PC-3 (cell line): ENCODE data around the gene MAGI1. TPM values are rescaled to one million over a fixed set of nuclear protein-coding genes. Genes with fewer than 3 reads are reported as not detected.

Experiments
- ATAC-seq: fragments of 200-7000 bp; cut with Tn5 transposase; 2 replicates; pipeline ENCODE4 v1.9.1; 2020; ENCODE audit warnings: mild to moderate bottlenecking, moderate library complexity
- BruUV-seq: library from RNA; stranded (reverse); fragments of 400-500 nt; replicated peaks from 2 replicates; lab custom pipeline; 2021; lab: Mats Ljungman, UMichigan
- CTCF ChIA-PET: fragments of 300-600 bp; sonication (Branson Sonifier 250); formaldehyde crosslinking; loops from one replicate; lab custom pipeline; 2022; ENCODE audit warnings: antibody characterized with exemption; lab: Charles Lee
- POLR2A ChIA-PET: fragments of 300-600 bp; sonication (Branson Sonifier 250); formaldehyde crosslinking; loops from one replicate; lab custom pipeline; 2022; ENCODE audit warnings: antibody characterized with exemption; ENCODE audit not compliant: unreplicated experiment; lab: Charles Lee
- DNase-seq: peaks from one replicate; pipeline ENCODE4 v3.0.0-alpha.2; 2015
- H2AFZ ChIP-seq: fragments of 300-600 bp; sonication (generic); 2 replicates; pipeline ENCODE4 v1.6.0; 2016; ENCODE audit warnings: antibody characterized with exemption, low read length
- H3F3A ChIP-seq: fragments of 300-600 bp; sonication (generic); one replicate; pipeline ENCODE4 v1.6.0; 2017; ENCODE audit warnings: antibody characterized with exemption, low read length, control low read depth, mild to moderate bottlenecking; ENCODE audit not compliant: unreplicated experiment
- H3K27ac ChIP-seq: fragments of 300-600 bp; sonication (generic); 2 replicates; pipeline ENCODE4 v1.5.1; 2016; ENCODE audit warnings: mild to moderate bottlenecking, low read length
- H3K27me3 ChIP-seq: fragments of 300-600 bp; sonication (generic); 2 replicates; pipeline ENCODE4 v1.6.1; 2016; ENCODE audit warnings: low read length, mixed read lengths
- H3K36me3 ChIP-seq: fragments of 300-600 bp; sonication (generic); 2 replicates; pipeline ENCODE4 v1.6.1; 2016; ENCODE audit warnings: low read depth, mixed run types, low read length, mixed read lengths
- H3K4me1 ChIP-seq: fragments of 300-600 bp; sonication (generic); 2 replicates; pipeline ENCODE4 v1.5.1; 2016; ENCODE audit warnings: low read length; ENCODE audit not compliant: insufficient read depth
- H3K4me2 ChIP-seq: fragments of 300-600 bp; sonication (generic); 2 replicates; pipeline ENCODE4 v1.6.0; 2016; ENCODE audit warnings: low read length
- H3K4me3 ChIP-seq: fragments of 300-600 bp; sonication (generic); 2 replicates; pipeline ENCODE4 v1.5.1; 2016; ENCODE audit warnings: mild to moderate bottlenecking, low read length, mixed read lengths
- H3K79me2 ChIP-seq: fragments of 300-600 bp; sonication (generic); 2 replicates; pipeline ENCODE4 v1.6.1; 2017; ENCODE audit warnings: low read length, mixed read lengths
- H3K9ac ChIP-seq: fragments of 300-600 bp; sonication (generic); 2 replicates; pipeline ENCODE4 v1.6.0; 2016; ENCODE audit warnings: mild to moderate bottlenecking, low read length
- H3K9me2 ChIP-seq: fragments of 300-600 bp; sonication (generic); replicated peaks from 2 replicates; pipeline ENCODE4 v1.6.1; 2016; ENCODE audit warnings: mixed run types, low read length, mixed read lengths
- H3K9me3 ChIP-seq: fragments of 300-600 bp; sonication (generic); 2 replicates; pipeline ENCODE4 v1.6.1; 2016; ENCODE audit warnings: low read length, mixed read lengths
- H4K20me1 ChIP-seq: fragments of 300-600 bp; sonication (generic); 2 replicates; pipeline ENCODE4 v1.6.1; 2016; ENCODE audit warnings: low read length, mixed read lengths
- CTCF ChIP-seq: fragments of 300-600 bp; sonication (generic); conservative IDR thresholded peaks from 2 replicates; pipeline ENCODE4 v1.5.1; 2017; ENCODE audit warnings: antibody characterized with exemption, low read depth, mild to moderate bottlenecking, low read length
- EZH2 ChIP-seq: fragments of 300-600 bp; sonication (generic); IDR thresholded peaks from one replicate; pipeline ENCODE4 v1.6.1; 2017; ENCODE audit warnings: antibody characterized with exemption, mild to moderate bottlenecking, low read length; ENCODE audit not compliant: unreplicated experiment
- EZH2phosphoT487 ChIP-seq: fragments of 300-600 bp; sonication (generic); IDR thresholded peaks from 2 replicates; pipeline ENCODE4 v1.6.1; 2018; ENCODE audit warnings: mild to moderate bottlenecking, antibody characterized with exemption, low read length, borderline replicate concordance
- intact Hi-C: fragments of 100-400 bp; cut with micrococcal nuclease; formaldehyde crosslinking; loops from 2 replicates; pipeline ENCODE4 v1.9.0; 2023
- total RNA-seq: library from RNA; depleted of rRNA; stranded (reverse); fragments of >200 nt; gene quantifications from 2 replicates; pipeline ENCODE4 v1.2.3, GENCODE V29; 2014

MAGI1 gene
- total RNA-seq, 1 experiment from 2014 or later: 8.9 TPM

GRCh38 chr3:65999606-66000005 lies 39.1 kb downstream of the MAGI1 start:
- TF ChIP-seq EZH2 (no peak), EZH2phosphoT487 (no peak), CTCF (no peak)
- no peaks in the 10 kb centered on the region for H3K36me3 ChIP-seq
- no peak overlapping the region for H3K4me3 ChIP-seq
- H3K9me3 ChIP-seq: no peaks in the 10 kb centered on the region
- ATAC-seq (no peak), DNase-seq (no peak)
- peaks cover 7% of the 10 kb centered on the region for H3K4me1 ChIP-seq
- no peaks in the 10 kb centered on the region for H3F3A ChIP-seq
- CTCF ChIA-PET: no interaction called here
- BruUV-seq: no TSS peak
- no peaks in the 10 kb centered on the region for H4K20me1 ChIP-seq
- H3K79me2 ChIP-seq: no peaks in the 10 kb centered on the region
- intact Hi-C loops: no loop called here
- H3K9ac ChIP-seq: no peak overlapping the region
- POLR2A ChIA-PET: no interaction called here
- H3K4me2 ChIP-seq: no peak overlapping the region
- no peak overlapping the region for H3K27ac ChIP-seq
- H3K27me3 ChIP-seq: no peaks in the 10 kb centered on the region
- H2AFZ ChIP-seq: no peak overlapping the region
- H3K9me2 ChIP-seq: no peaks in the 10 kb centered on the region

- Histone ChIP-seq H3K79me2 (no peaks in the 10 kb centered on the region), H4K20me1 (no peaks in the 10 kb centered on the region), H3K9ac (no peak overlapping the region), H3K36me3 (no peaks in the 10 kb centered on the region), H3K27ac (no peak overlapping the region), H2AFZ (no peak overlapping the region), H3K4me1 (peaks cover 7% of the 10 kb centered on the region), H3F3A (no peaks in the 10 kb centered on the region), H3K4me3 (no peak overlapping the region), H3K9me3 (no peaks in the 10 kb centered on the region), H3K9me2 (no peaks in the 10 kb centered on the region), H3K4me2 (no peak overlapping the region), H3K27me3 (no peaks in the 10 kb centered on the region)
- ChIA-PET POLR2A (no interaction called here), CTCF (no interaction called here)
- no peak for ATAC-seq
- no TSS peak for BruUV-seq
- no peak for TF ChIP-seq EZH2phosphoT487
- no peak for TF ChIP-seq EZH2
- TF ChIP-seq CTCF: no peak
- peak; percentile 18 for DNase-seq
- intact Hi-C loops: no loop called here
Measured at GRCh38 chr3:65996589-65996988, 42.1 kb downstream of the MAGI1 start.

GRCh38 chr3:65995515-65995914 lies 43.2 kb downstream of the MAGI1 start:
- ChIA-PET CTCF (no interaction called here), POLR2A (no interaction called here)
- BruUV-seq: no TSS peak
- Histone ChIP-seq H3F3A (no peaks in the 10 kb centered on the region), H4K20me1 (no peaks in the 10 kb centered on the region), H2AFZ (no peak overlapping the region), H3K4me2 (no peak overlapping the region), H3K9me3 (no peaks in the 10 kb centered on the region), H3K9me2 (no peaks in the 10 kb centered on the region), H3K79me2 (no peaks in the 10 kb centered on the region), H3K9ac (no peak overlapping the region), H3K4me3 (no peak overlapping the region), H3K36me3 (no peaks in the 10 kb centered on the region), H3K27me3 (no peaks in the 10 kb centered on the region), H3K4me1 (peaks cover 7% of the 10 kb centered on the region), H3K27ac (no peak overlapping the region)
- no peak for ATAC-seq
- intact Hi-C loops: no loop called here
- DNase-seq: no peak
- TF ChIP-seq EZH2phosphoT487 (no peak), CTCF (no peak), EZH2 (no peak)
